K562 (cell line): Measurements from ENCODE around the gene MBNL2. TPM values are rescaled to one million over a fixed set of nuclear protein-coding genes. Genes with fewer than 3 reads are reported as not detected.

Experiments used
- ATAC-seq: fragments of 200-7000 bp; cut with Tn5 transposase; 3 replicates; pipeline ENCODE4 v1.9.1; 2020; ENCODE audit warnings: moderate library complexity
- BruUV-seq: library from RNA; stranded (reverse); fragments of 400-500 nt; replicated peaks from 2 replicates; lab custom pipeline; 2021; lab: Mats Ljungman, UMichigan
- CTCF ChIA-PET: fragments of 300-600 bp; formaldehyde crosslinking; extraction: SDS; loops from one replicate; lab custom pipeline; 2021; ENCODE audit warnings: low intra/inter-chr PET ratio; lab: Yijun Ruan, JAX
- POLR2A ChIA-PET: fragments of 300-600, 350-650 bp; sonication (Branson Sonifier 250); formaldehyde crosslinking; extraction: SDS; loops from one replicate; lab custom pipeline; 2021; ENCODE audit warnings: antibody characterized with exemption, inconsistent platforms; lab: Yijun Ruan, JAX
- DNase-seq, 4 experiments: peaks; one replicate each; pipeline versions ENCODE4 v3.0.0 to v3.0.0-alpha.2; 2011 to 2018; ENCODE audit warnings: low spot score in 3 of 4, mixed read lengths in 3 of 4; ENCODE audit errors: extremely low read depth in 1 of 4
- FAIRE-seq: peaks from 2 replicates; lab custom pipeline; 2011; peaks lifted over from hg19 to GRCh38; lab: Jason Lieb, UNC
- H2AFZ ChIP-seq: 2 replicates; pipeline ENCODE4 v1.6.0; 2011; ENCODE audit warnings: low read depth, low read length, control low read depth, inconsistent platforms
- H3K27ac ChIP-seq: fragments of 200-600 bp; 3 replicates; pipeline ENCODE4 v1.8.0; 2011; ENCODE audit warnings: low read depth, mild to moderate bottlenecking, control low read depth, inconsistent platforms, low read length, moderate library complexity, mixed read lengths; ENCODE audit errors: extremely low read depth
- H3K27me3 ChIP-seq, 2 experiments: fragments of 300-600 bp in 1 of 2; 2 replicates in 1 of 2; 3 replicates in 1 of 2; pipeline versions ENCODE4 v1.6.0 to v1.8.0; 2011; ENCODE audit warnings: inconsistent platforms in 2 of 2, low read length in 2 of 2, mild to moderate bottlenecking in 1 of 2, mixed read lengths in 1 of 2, moderate library complexity in 1 of 2; ENCODE audit not compliant: control insufficient read depth in 2 of 2, insufficient read depth in 2 of 2
- H3K36me3 ChIP-seq: fragments of 300-600 bp; 3 replicates; pipeline ENCODE4 v1.8.0; 2011; ENCODE audit warnings: mild to moderate bottlenecking, low read length, inconsistent platforms; ENCODE audit not compliant: control insufficient read depth, insufficient read depth
- H3K4me1 ChIP-seq, 2 experiments: fragments of 200-600 bp in 1 of 2; replicated peaks in 1 of 2; 2 replicates in 1 of 2; 3 replicates in 1 of 2; pipeline versions ENCODE4 v1.5.1 to v1.8.0; 2011; ENCODE audit warnings: inconsistent platforms in 2 of 2, low read length in 2 of 2, mild to moderate bottlenecking in 1 of 2, mixed read lengths in 1 of 2, moderate library complexity in 1 of 2; ENCODE audit not compliant: control insufficient read depth in 2 of 2, insufficient read depth in 2 of 2
- H3K4me2 ChIP-seq: 2 replicates; pipeline ENCODE4 v1.6.1; 2011; ENCODE audit warnings: low read length, control low read depth, inconsistent platforms, mixed read lengths; ENCODE audit not compliant: insufficient read depth
- H3K4me3 ChIP-seq: fragments of 200-600 bp; sonication (generic), shearing (Covaris generic); 2 replicates; pipeline ENCODE4 v1.5.1; 2016; ENCODE audit warnings: control low read depth, inconsistent platforms
- H3K79me2 ChIP-seq: fragments of 200-600 bp; 3 replicates; pipeline ENCODE4 v1.8.0; 2011; ENCODE audit warnings: low read length, inconsistent platforms; ENCODE audit not compliant: control insufficient read depth, insufficient read depth
- H3K9ac ChIP-seq, 2 experiments: 2 replicates each; pipeline versions ENCODE4 v1.6.0 to v1.6.1; 2011; ENCODE audit warnings: low read depth in 2 of 2, low read length in 2 of 2, control low read depth in 1 of 2, inconsistent platforms in 1 of 2, mild to moderate bottlenecking in 1 of 2, mixed read lengths in 1 of 2; ENCODE audit not compliant: insufficient read depth in 1 of 2
- H3K9me1 ChIP-seq: one replicate; pipeline ENCODE4 v1.6.0; 2011; ENCODE audit warnings: inconsistent platforms, mild to moderate bottlenecking, low read length, moderate library complexity; ENCODE audit not compliant: control insufficient read depth, insufficient read depth
- H3K9me3 ChIP-seq: replicated peaks from 2 replicates; pipeline ENCODE4 v1.5.1; 2011; ENCODE audit warnings: low read depth, low read length, inconsistent platforms; ENCODE audit not compliant: control insufficient read depth, insufficient read depth
- H4K20me1 ChIP-seq: replicated peaks from 2 replicates; pipeline ENCODE4 v1.6.1; 2011; ENCODE audit warnings: low read length, inconsistent platforms, mixed read lengths; ENCODE audit not compliant: control insufficient read depth, insufficient read depth
- CREM ChIP-seq: IDR thresholded peaks from 2 replicates; pipeline ENCODE4 v1.6.1; 2014; ENCODE audit warnings: antibody characterized with exemption, low read depth
- E2F5 ChIP-seq: sonication (generic); formaldehyde crosslinking; IDR thresholded peaks from 2 replicates; pipeline ENCODE4 v1.8.0; 2022; ENCODE audit warnings: mild to moderate bottlenecking, missing genetic modification reagents
- L3MBTL2 ChIP-seq: fragments of 450-650 bp; IDR thresholded peaks from 2 replicates; pipeline ENCODE4 v1.6.1; 2016; ENCODE audit warnings: mild to moderate bottlenecking, moderate library complexity
- NR2C1 ChIP-seq, 2 experiments: fragments of 450-650 bp; IDR thresholded peaks; 2 replicates each; pipeline ENCODE4 v1.6.1; 2017; ENCODE audit warnings: mild to moderate bottlenecking in 2 of 2, antibody characterized with exemption in 1 of 2, inconsistent platforms in 1 of 2, missing compliant biosample characterization in 1 of 2, missing genetic modification characterization in 1 of 2
- NR2C2 ChIP-seq, 2 experiments: fragments of 200-800 bp in 1 of 2; sonication (Bioruptor generic) in 1 of 2; sonication (generic) in 1 of 2; formaldehyde crosslinking in 1 of 2; IDR thresholded peaks; 2 replicates each; pipeline versions ENCODE4 v1.6.1 to v1.8.0; 2016 to 2022; ENCODE audit warnings: mild to moderate bottlenecking in 1 of 2, missing compliant biosample characterization in 1 of 2, missing genetic modification characterization in 1 of 2, missing genetic modification reagents in 1 of 2
- NR4A1 ChIP-seq, 2 experiments: fragments of 250-450 bp in 1 of 2; fragments of 450-650 bp in 1 of 2; sonication (Bioruptor Pico) in 1 of 2; IDR thresholded peaks; 2 replicates each; pipeline versions ENCODE4 v1.4.0 to v1.6.1; 2016 to 2020; ENCODE audit warnings: mild to moderate bottlenecking in 2 of 2, missing compliant biosample characterization in 1 of 2, missing genetic modification characterization in 1 of 2, moderate library complexity in 1 of 2
- SAFB ChIP-seq: fragments of 200-400 bp; formaldehyde crosslinking; IDR thresholded peaks from 2 replicates; pipeline ENCODE4 v1.6.1; 2017; ENCODE audit warnings: low read depth, low read length, borderline replicate concordance
- SIRT6 ChIP-seq: IDR thresholded peaks from one replicate; pipeline ENCODE4 v1.6.1; 2012; ENCODE audit warnings: low read depth, mild to moderate bottlenecking, control low read depth, inconsistent platforms, low read length, moderate library complexity
- SUPT5H ChIP-seq: fragments of 450-650 bp; IDR thresholded peaks from 2 replicates; pipeline ENCODE4 v1.6.1; 2016
- VEZF1 ChIP-seq: fragments of 200-800 bp; sonication (Bioruptor generic); IDR thresholded peaks from 2 replicates; pipeline ENCODE4 v1.6.1; 2017; ENCODE audit warnings: missing genetic modification characterization, missing compliant biosample characterization
- ZFX ChIP-seq: sonication (generic); formaldehyde crosslinking; IDR thresholded peaks from 2 replicates; pipeline ENCODE4 v1.8.0; 2022; ENCODE audit warnings: mild to moderate bottlenecking, missing genetic modification reagents, moderate library complexity
- ZNF121 ChIP-seq: sonication (generic); formaldehyde crosslinking; conservative IDR thresholded peaks from 2 replicates; pipeline ENCODE4 v1.8.0; 2022; ENCODE audit warnings: missing genetic modification reagents
- ZNF197 ChIP-seq: fragments of 200-800 bp; sonication (Bioruptor generic); IDR thresholded peaks from 2 replicates; pipeline ENCODE4 v1.6.1; 2016; ENCODE audit warnings: low read depth, missing genetic modification characterization, missing compliant biosample characterization
- ZNF592 ChIP-seq: fragments of 450-650 bp; IDR thresholded peaks from 2 replicates; pipeline ENCODE4 v1.6.1; 2017; ENCODE audit warnings: antibody characterized with exemption, mild to moderate bottlenecking
- WGBS: fragments of 100-300 bp; shearing (Covaris generic); methylation state at CpG from one replicate; pipeline ENCODE4 v1.1.6; 2016; ENCODE audit warnings: low coverage, mixed read lengths; ENCODE audit not compliant: insufficient coverage; ENCODE audit errors: missing lambda C conversion rate; 5-methylcytosine and 5-hydroxymethylcytosine counted together
- in situ Hi-C: fragments of 300-500 bp; cut with MboI; formaldehyde crosslinking; loops from 4 replicates; pipeline ENCODE4 v1.15.0; 2018; ENCODE audit warnings: inconsistent platforms, mixed read lengths
- intact Hi-C: fragments of 100-400 bp; cut with micrococcal nuclease; formaldehyde crosslinking; loops from 2 replicates; pipeline ENCODE4 v1.14.2; 2022
- polyA plus RNA-seq, 8 experiments: library from polyadenylated mRNA; depleted of rRNA in 4 of 8; stranded (reverse) in 5 of 8; unstranded in 3 of 8; fragments of >200 nt; fragmentation: Nextera tagmentation in 2 of 8; fragmentation: Illumina TruSeq in 1 of 8; extraction: Ambion mirVana in 2 of 8; extraction: Trizol in 1 of 8; gene quantifications; 2 replicates each; pipeline versions ENCODE4 v1.2.1 to v1.2.3, GENCODE V29; 2011 to 2014; ENCODE audit warnings: inconsistent platforms in 1 of 8, missing spikeins in 1 of 8
- total RNA-seq, 7 experiments: library from RNA; depleted of rRNA in 6 of 7; stranded (reverse); fragments of >200 nt in 6 of 7; fragmentation: Illumina TruSeq in 2 of 7; extraction: Trizol in 2 of 7; gene quantifications; 2 replicates each; pipeline versions ENCODE4 v1.2.1 to v1.2.3, GENCODE V29; 2011 to 2021; ENCODE audit warnings: low replicate concordance in 1 of 7

MBNL2 gene
- total and polyA plus RNA-seq, 9 of the 15 experiments (the other 6 are each of a cell fraction or from before 2014, with no cell fraction given): 7.0 to 24.8 (median 13.8) TPM

- peak overlapping the region; percentile 43; the same call in 2 of the 3 replicates for H3K27ac ChIP-seq
- in situ Hi-C loops (no loop called here), intact Hi-C loops (no loop called here)
- ATAC-seq (peak; percentile 94), DNase-seq (peak; percentile 20 to 68 (median 40)), FAIRE-seq (peak; percentile 71)
- peak overlapping the region; percentile 82 for H2AFZ ChIP-seq
- no peaks in the 10 kb centered on the region for H3K9me1 ChIP-seq
- H3K4me3 ChIP-seq: no peak overlapping the region
- no peaks in the 10 kb centered on the region for H3K9me3 ChIP-seq
- H3K36me3 ChIP-seq: no peaks in the 10 kb centered on the region
- H3K79me2 ChIP-seq: no peaks in the 10 kb centered on the region
- no peaks in the 10 kb centered on the region for H3K27me3 ChIP-seq
- H3K4me1 ChIP-seq: peaks cover 4 to 44% of the 10 kb centered on the region in 2 experiments; a peak in 4 of 5 replicates
- no TSS peak for BruUV-seq
- H3K4me2 ChIP-seq: peak overlapping the region; percentile 38; the same call in 1 of the 2 replicates
- CTCF ChIA-PET: no interaction called here
- POLR2A ChIA-PET: interaction anchor here (0.9 to 1.5 kb wide), 4 partner anchors 31 to 112 kb away, joined by 3 to 5 read pairs (median 4); partner anchors contain the start of gene MBNL2
- no peaks in the 10 kb centered on the region for H4K20me1 ChIP-seq
- no peak overlapping the region; a peak in 1 of 4 replicates for H3K9ac ChIP-seq
- WGBS: 60% methylated on average over 3 of the region's 7 CpGs
- TF ChIP-seq SUPT5H (0 out of 2 replicates have a peak, but pooled peaks have one; percentile 29), CREM (0 out of 2 replicates have a peak, but pooled peaks have one; percentile 8), L3MBTL2 (peak; percentile 40; the same call in 1 of the 2 replicates), SAFB (no peak), NR2C1 (IDR thresholded peaks at IDR 0.05) (0 out of 2 replicates have a peak, but pooled peaks have one; percentile 18), NR2C1 (tag; IDR thresholded peaks at IDR 0.05) (0 out of 2 replicates have a peak, but pooled peaks have one; percentile 26), NR2C2 (CRISPR knock-in tag; IDR thresholded peaks at IDR 0.05) (no peak), NR2C2 (tag; IDR thresholded peaks at IDR 0.05) (peak; percentile 61), VEZF1 (CRISPR knock-in tag) (peak; percentile 37; the same call in 1 of the 2 replicates), ZNF197 (0 out of 2 replicates have a peak, but pooled peaks have one; percentile 32), ZFX (CRISPR knock-in tag) (0 out of 2 replicates have a peak, but pooled peaks have one; percentile 11), ZNF592 (peak; percentile 30; the same call in 1 of the 2 replicates), SIRT6 (no peak), NR4A1 (CRISPR knock-in tag; IDR thresholded peaks at IDR 0.05) (no peak), NR4A1 (tag; IDR thresholded peaks at IDR 0.05) (no peak), ZNF121 (no peak), E2F5 (CRISPR knock-in tag) (no peak)
Measured at GRCh38 chr13:97191142-97191541, 31.0 kb upstream of the MBNL2 start.
